NOMO-1 treated with dmso at 0.1 percent for 144 hours (cell line): ENCODE measurements around the gene ITM2C.

Experiments used
- DNase-seq: peaks from one replicate; lab custom pipeline; 2025; ENCODE audit not compliant: unreplicated experiment; lab: John Stamatoyannopoulos, UW

Gene ITM2C

DNA sequence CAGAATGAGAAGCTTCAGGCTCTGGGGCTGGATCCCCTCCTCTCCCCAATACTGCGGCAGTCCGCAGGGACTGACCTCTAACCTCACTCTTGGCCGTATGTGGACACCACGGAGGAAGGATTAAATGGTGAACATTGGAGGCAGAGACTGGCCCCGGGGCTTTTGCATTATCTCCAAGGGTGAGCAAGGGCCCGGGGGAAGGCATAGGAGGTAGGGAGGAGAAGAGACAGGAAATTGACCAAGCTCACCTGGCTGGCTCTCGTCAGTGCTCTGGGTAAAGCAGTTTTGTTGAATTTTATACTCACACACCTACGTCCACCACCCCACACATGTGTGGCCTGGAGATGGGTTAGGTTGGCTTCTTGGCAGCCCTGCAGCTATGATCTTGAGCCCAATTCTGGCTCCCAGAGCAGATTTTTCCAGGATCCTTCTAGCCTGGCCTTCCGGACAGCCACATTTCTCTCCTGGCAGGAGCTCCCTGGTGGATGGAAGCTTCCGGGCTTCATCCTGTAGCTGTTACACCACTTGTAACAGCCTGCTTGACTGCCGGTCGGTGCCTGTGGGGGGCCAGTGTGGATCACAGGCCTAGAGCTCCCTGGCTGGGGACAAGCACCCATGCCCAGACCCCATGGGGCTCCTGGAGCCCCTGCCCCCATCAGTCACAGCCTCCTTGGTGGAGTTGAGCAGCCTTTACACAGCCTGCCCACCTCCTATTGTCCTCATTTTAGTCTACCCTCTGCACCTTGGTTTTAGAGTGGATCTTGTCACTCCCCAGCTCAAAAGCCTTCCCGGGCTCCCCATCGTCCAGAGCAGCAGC is 7.6 kb downstream of the ITM2C start:
- no peak for DNase-seq

GRCh38 chr2:230872968-230873660 is 8.4 kb downstream of the ITM2C start:
- no peak for DNase-seq

GRCh38 chr2:230873661-230874401 is 9.1 kb downstream of the ITM2C start:
- DNase-seq, result no peak

GRCh38 chr2:230874456-230874855 is 9.7 kb downstream of the ITM2C start:
- DNase-seq, result no peak

GRCh38 chr2:230874876-230875275 is 10.1 kb downstream of the ITM2C start:
- DNase-seq, result no peak

GRCh38 chr2:230875347-230876315 is 10.9 kb downstream of the ITM2C start:
- no peak for DNase-seq

GRCh38 chr2:230877116-230877758 is 12.5 kb downstream of the ITM2C start:
- DNase-seq, result no peak

- DNase-seq, result peak; percentile 60
These were observed 13.2 kb downstream of the ITM2C start for GRCh38 chr2:230877759-230878598.

DNA sequence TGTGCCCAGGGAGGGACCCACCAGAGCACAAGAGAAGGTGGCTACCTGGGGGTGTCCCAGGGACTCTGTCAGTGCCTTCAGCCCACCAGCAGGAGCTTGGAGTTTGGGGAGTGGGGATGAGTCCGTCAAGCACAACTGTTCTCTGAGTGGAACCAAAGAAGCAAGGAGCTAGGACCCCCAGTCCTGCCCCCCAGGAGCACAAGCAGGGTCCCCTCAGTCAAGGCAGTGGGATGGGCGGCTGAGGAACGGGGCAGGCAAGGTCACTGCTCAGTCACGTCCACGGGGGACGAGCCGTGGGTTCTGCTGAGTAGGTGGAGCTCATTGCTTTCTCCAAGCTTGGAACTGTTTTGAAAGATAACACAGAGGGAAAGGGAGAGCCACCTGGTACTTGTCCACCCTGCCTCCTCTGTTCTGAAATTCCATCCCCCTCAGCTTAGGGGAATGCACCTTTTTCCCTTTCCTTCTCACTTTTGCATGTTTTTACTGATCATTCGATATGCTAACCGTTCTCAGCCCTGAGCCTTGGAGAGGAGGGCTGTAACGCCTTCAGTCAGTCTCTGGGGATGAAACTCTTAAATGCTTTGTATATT is 14.0 kb downstream of the ITM2C start:
- DNase-seq, result no peak

DNA sequence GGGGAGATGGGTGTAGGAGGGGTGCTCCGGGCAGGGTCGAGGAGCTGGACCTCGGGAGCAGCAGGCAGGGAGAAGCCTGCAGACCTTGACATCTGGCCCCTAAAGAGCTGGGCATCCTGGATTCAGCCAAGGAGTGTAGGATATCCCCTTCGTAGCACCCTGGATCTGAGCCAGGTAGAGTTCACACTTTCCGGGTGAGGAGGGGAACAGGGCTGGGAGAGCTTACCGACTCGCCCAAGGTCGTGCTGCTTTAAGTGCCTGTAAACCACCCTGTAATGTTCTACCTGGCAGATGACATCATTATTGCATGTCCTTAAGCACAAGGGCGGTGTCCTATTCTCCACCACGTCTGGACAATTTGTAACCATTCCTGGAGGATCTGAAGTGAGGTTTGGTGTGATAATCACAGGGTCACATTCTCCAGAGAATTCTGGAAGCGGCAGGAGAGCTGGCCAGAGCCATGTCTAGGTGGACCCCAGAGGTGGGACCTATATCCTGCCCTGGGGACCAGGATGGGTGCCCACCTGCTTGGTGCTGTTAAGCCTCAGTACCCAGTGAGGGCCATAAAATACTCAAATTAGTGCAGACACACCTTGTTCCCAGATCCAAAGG is 14.6 kb downstream of the ITM2C start:
- no peak for DNase-seq

DNA sequence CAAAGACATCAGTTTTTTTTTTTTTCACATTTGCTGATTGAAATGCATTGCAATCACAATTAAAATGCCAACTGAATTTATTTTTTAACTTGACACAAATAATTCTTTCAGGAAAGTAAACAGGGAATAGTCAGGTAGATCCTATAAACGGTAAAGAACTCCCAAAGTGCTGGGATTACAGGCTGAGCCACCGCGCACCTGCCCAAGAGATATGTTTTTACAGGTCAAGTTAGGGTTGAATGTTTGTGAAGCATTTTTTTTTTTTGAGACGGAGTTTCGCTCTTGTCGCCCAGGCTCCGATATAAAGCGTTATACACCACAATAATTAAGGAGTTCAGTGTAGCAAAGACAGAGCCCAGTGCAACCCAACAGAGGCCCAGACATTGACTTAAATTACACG is 15.1 kb downstream of the ITM2C start:
- DNase-seq, result no peak

DNA sequence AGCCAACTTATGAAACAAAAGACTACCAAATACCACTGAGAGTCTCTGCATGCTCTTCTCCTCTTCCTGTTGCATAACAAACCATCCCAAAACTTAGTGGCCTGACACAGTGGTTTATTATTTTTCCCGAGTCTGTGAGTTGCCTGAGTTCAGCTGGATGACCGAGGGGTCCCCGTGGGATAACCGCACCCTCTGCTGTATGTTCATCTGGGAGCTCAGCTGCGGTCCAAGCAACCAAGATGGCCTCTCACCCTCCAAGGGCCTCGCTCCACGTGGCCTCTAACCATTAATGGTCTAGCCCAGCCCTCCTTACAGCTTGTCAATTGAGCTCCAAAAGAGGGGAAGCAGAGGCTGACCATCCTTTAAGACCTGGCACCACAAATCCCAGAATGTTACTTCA is 17.1 kb downstream of the ITM2C start:
- DNase-seq, result no peak

DNA sequence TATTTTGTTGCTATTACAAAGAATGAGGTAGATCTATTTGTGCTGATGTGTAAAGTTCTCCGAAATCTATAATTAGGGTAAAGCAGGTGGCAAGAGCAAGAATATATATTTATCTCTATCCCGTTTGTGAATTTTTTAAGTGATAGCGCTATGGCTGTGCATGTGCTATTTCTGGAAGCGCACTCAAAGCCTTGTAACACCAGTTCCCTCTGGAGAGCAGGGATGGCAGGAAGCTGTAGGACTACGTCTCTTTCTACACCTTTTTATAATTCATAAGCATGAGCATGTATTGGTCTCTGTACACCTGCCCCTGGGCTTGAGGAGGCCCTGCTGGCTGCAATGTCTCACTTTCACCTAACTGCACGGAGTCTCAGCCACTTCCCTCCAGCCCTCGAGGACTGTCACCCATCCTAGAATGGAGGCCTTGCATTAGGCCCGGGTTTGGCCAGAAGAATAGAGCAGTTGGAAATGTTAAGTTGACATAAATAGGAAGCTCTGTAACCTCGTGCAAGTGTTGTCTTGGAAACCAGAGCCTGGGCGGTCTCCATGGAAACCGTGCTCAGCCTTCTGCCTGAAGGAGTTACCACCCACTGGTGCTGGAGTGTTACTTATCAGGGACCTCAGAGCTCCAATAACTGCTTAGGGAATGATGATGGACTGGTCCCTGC is 20.9 kb downstream of the ITM2C start:
- no peak for DNase-seq

- no peak for DNase-seq
These were observed 21.5 kb downstream of the ITM2C start for GRCh38 chr2:230886206-230886605.

DNA sequence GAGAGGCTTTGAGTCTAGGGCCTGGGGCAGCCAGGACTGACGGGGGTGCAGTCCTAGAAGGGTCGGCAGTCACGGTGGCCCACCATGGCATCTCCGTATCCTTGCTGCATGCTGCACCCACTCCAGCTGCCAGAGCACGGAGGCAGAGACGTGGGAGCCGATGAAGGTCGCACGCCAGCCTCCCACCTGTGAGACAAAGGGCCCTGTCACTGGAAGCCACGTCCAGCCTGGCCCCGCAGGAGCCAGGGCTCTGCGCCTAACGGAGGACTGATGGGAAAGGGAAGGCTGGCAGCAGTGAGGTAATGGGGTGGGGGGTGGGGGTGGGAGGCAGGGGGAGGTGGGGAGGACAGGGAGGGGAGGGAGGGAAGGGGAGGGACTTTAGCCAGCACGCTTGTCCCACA is 21.9 kb downstream of the ITM2C start:
- DNase-seq, result no peak

DNA sequence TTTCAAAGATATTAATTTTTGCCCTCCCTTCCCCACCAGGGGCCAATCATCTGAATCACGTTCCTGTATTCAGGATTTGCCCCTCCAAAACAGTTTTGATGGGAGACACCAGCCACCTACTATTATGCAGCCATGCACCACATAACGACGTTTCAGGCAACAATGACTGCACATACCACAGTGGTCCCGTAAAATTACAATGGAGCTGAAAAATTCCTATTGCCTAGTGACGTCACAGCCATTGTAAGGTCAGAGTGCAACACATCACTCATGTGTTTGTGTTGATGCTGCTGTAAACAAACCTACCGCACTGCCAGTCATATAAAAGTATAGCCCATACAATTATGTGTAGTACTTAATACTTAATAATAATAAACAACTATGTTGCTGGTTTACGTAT is 22.6 kb downstream of the ITM2C start:
- no peak for DNase-seq

GRCh38 chr2:230888824-230889400 is 24.2 kb downstream of the ITM2C start:
- no peak for DNase-seq
